Limb (tissue), 2 donors: ENCODE data around the gene NUAK1.
A peak's percentile ranks its signal among the peaks of the same experiment; 100 is the strongest.

Experiments used
- DNase-seq, 2 donors: peaks; one replicate each; pipeline ENCODE4 v3.0.0-alpha.2; 2016; ENCODE audit errors: extremely low spot score in 2 of 2

The NUAK1 gene

GRCh38 chr12:106110626-106111300, 28.0 kb downstream of the NUAK1 start:
- no peak for DNase-seq

DNA sequence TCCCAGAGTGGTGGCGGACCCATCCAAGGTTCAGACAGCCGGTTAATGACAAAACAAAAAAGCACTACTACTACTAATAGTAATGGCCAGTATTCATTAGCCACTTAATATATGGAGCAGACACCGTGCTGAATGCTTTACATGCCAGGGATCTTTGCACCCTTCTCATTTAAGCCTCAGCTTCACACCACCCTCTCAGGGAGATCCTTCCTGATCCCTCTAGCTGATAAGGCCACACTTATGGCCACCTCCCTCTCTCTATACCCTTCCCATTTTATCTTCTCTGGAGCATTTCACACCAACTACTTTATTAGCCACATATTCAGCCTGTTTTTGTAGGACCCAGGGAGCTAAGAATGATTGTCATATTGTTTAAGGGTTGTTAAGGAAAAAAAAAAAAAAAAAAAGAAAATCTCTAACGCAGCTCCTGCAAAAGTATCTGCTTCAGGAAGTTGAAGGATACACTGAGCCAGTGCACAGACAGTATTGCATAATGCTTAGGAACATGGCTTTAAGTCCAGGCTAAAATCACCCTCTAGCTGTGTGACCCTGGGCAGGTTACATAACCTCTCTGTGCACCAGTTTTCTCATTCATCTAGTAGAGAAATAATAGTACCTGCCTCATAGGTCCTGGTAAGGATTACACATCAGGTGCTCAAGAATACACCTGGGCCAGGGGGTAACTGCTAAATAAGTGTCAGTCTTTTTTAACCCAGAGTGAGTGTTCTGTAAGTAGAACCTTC, 29.4 kb downstream of the NUAK1 start:
- DNase-seq = no peak

DNA sequence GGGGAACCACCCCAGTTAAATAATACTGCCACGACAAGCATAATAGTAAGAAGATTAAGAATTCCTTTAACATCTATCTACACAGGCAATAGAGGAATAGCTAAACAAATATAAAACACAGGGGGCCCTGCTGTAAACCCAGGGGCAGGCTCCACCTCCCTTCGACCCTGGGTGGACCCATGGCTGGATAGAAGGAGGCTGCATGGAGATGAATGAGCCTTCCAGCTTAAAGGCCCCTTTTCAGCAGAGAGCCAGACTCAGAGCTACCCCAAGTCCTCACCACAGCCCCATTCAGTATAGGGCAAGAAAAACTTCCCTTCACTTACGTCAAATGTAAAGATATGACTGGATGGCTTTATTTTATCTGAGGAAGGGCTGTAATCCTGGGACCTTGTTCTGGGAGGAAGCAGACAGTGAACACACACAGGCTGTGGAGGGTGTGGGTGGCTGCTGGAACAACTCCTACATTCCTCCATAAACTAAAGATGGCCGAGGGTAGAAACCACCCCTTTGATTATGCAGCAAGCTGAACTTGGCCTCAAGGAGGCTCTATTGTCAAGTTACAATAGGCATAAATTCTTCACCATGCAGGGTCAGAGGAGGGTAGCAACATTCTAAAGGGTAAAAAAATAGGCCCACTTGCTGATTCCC, 30.4 kb downstream of the NUAK1 start:
- no peak for DNase-seq

- no peak for DNase-seq
Measured at GRCh38 chr12:106107566-106107965, 31.2 kb downstream of the NUAK1 start.

DNA sequence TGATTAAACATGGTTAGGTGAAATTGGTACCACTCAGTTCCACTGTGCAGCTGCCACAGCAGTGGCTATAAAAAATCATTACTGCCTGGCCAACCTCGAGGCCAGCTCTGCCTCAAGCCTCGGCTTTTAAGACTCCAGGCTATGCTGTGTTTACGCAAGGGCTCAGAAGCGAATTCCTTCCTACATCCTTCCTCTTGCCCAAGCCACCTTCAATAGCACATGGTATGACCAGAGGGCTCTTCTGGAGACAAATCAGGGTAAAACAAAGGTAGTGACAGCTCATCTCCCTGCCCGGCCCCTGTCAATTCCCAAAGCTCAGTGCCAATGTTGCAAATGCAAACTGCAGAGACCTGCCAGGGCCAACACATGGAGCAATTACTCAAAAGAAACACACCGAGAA, 31.9 kb downstream of the NUAK1 start:
- DNase-seq = no peak

DNA sequence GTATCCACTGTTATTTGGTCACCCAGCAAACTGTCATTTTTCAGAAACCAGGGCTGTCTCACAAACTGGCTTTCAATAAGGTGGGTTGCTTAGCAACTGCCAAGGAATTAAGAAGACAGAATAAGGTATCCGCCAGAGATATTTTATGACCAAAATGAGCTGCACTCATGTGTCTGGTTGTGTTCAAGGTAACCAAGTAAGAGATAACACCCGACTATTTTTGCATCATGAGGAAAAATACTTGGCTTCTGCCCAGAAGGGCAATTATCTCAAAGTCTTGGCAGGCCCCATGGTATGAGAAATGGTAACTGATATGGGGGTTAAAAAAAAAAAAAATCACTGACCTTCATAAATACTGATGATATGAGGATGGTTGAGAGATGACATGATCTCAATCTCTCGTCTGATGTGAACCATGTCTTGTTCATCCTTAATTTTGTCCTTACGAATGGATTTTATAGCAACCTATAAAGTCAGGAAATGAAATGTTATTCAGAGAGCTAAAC, 32.6 kb downstream of the NUAK1 start:
- DNase-seq = no peak

DNA sequence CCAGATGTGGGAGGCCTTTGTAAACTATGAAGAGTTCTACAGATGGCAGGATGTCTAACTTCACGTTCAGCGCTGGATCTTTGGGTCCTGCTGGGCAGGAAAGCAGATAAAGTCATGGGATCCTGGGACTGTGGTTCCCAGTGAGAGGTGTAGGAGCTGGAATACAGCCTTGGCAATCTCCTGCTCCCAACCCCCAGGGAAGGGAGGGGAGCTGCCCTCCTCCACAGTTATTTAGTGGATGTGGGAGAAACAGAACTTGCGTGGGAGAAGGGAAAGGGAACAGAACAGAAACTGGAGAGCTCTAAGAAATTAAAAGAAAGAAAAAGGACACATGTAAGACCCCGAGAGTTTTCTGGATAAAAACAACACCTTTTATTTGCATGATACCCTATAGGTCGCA, 37.0 kb downstream of the NUAK1 start:
- DNase-seq = no peak

GRCh38 chr12:106098691-106099200, 40.0 kb downstream of the NUAK1 start:
- DNase-seq = no peak

DNA sequence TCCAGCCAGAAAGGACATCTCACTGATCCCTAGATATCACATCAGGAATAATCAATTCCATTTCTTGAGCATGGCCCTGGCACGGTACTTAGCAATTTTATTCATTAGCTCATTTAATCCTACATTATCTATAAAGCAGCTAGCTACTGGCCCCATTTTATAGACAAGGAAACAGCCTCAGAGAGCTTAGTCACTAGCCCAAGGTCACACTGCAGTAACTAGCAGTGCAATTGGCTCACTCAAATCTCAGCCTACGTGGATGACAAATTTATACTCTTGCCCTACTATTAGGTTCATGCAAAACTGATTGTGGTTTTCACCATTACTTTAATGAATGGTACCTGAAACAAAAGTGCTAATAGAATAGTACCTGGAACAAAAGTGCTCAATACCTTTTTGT, 41.7 kb downstream of the NUAK1 start:
- no peak for DNase-seq

DNA sequence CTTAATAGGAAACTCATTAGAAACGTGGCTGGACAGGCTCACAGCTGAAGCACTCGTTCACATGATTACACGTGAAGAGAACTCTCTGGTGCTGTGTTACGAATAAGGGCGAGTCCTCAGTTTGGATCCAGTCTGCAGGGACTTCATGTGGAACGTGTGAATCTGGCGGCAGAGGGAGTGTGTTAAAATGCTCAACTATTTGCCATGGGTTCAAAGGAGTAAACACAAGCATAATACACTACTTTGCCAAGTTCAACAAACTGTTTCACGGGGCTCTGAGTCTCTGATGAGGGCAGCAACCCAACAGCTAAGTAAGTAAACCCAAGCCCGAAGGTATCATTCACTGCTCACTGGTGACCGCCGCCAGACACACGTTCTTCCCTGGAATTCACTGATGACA, 42.4 kb downstream of the NUAK1 start:
- peak in 1 of 2 donors; percentile 47 for DNase-seq

DNA sequence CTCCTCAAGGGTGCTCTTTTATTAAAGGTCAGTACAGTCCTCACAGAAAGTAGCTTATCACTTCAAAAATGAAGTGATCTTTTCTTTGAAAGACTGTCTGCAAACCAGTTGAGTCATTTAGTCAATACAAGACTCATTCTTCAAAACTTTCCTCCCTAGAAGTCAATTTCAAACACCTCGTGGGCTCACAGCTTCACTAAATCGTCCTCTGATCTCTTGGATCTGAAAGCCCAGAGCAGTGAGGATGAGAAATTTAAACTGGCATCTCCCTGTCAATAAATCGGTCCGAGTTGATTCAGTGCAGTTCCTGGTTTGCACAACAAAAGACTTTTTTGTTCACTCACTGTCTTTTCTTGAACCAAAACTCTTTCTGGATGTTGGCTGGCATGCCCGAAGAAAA, 44.5 kb downstream of the NUAK1 start:
- DNase-seq = no peak

GRCh38 chr12:106093246-106093645, 45.5 kb downstream of the NUAK1 start:
- DNase-seq = no peak

GRCh38 chr12:106091446-106091820, 47.3 kb downstream of the NUAK1 start:
- DNase-seq = no peak

DNA sequence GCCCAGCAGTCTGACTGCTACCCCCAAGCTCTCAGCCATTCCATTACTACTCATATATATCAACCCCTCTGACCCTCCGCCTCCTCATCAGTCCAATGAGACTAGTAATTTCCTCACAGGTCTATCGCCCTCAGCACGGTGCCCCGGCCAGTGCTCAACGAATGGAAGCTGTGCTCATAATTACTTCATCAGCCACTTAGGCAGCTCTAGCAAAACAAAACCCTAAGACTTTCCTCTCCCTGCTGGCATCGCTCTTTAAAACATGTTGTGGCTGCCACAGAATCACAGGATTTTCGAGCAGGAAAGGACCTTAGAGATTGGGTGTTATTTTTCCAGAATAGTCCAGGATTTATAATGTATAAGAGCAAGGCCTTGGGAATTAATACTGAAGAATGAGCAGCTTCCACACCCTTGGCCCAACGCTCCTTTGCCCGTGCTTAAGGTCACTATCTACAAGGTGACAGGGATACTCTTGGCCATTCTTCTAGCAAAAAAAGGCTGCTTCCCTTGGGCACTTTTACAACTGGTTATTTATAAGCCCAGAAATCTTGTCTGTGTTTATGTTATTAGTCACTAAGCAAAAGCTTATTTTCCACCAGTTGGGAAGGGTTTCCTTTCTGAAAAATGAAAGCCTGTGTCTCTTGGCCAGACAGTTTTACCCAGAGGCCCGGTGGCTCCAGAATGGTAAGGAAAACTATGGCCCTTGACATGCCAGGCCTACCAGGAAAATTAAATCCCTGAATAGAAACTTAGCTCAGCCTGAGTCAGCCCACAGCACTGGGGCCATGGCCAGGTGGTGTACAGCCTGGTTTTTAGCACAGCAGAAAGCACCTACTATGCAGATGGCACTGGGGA, 47.9 kb downstream of the NUAK1 start:
- peak in 1 of 2 donors; percentile 67 for DNase-seq

DNA sequence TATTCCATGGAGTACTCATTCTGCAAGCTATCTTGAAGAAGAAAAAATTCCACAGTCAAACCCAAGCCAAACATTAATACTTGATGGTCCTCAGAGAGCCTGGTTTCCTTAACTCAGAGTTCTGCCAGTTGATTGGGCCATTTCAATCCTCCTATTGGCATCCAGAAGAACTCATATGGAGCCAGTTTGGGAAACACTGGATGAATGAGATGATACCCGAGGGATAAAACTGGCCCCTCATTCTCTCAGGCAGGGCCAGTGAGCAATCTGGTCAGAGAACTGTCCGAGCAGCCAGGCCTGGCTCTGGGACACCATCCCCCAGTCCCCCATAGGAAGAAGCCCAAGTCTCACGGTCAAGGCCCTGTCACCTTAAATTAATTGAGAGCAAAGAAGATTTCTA, 48.8 kb downstream of the NUAK1 start:
- DNase-seq = no peak

- DNase-seq = no peak
Measured at GRCh38 chr12:106088811-106089485, 49.8 kb downstream of the NUAK1 start.

DNA sequence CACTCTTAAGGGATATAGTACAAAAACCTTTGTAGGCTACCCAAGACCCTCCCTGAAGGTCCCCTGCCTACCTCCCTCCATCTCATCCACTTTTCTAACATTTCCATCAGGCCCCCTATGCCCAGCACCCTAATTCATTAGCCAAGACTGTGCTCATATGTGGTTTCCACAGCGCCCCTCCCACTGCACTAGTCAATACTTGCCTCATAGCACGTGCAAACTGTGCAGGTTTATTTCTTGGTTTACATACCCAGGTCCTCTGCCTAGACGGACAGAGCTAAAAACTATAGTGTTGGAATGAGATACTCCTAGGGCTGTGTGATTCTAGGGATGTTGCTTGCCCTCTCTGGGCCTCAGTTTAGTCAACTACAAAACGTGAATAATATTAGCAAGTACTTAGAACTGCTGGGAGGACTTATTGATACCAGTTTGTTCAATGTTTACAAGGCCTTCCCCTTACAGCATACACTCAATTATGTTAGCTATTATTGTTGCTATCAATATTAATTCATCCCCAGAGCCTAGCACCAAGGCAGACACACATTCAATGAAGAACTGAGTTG, 50.4 kb downstream of the NUAK1 start:
- DNase-seq = no peak

GRCh38 chr12:106086696-106087095, 52.1 kb downstream of the NUAK1 start:
- DNase-seq = no peak

GRCh38 chr12:106085213-106085612, 53.5 kb downstream of the NUAK1 start:
- no peak for DNase-seq

DNA sequence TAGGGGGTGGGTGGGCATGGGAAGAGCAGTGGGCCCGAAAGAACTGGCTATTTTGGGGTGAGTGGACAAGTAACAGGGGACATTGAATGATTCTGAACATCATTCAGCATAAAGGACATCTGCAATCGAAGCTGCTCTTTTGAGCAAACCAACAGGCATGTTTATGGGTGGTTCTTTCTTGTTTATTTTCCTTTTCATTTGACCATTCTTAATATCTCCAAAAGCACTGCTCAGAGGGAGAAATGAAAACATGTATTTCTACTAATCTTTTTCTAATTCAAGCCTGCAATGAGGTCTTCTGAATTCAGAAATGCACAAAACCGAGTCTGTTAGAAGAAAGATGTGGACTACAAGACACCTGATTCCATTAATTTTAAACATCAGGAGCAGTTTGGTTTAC, 54.0 kb downstream of the NUAK1 start:
- DNase-seq = no peak
